Umbilical cord (tissue), 2 donors: ENCODE results near the gene KIFBP. TPM values are rescaled to one million over a fixed set of nuclear protein-coding genes. Genes with fewer than 3 reads are reported as not detected.
"Not testable (repeated sequence)": the region's sequence is repeated elsewhere in the genome, so short reads cannot be mapped to it uniquely, and the experiment has no call there.

Experiments
- DNase-seq: peaks from one replicate; pipeline ENCODE4 v3.0.0-alpha.2; 2015; ENCODE audit warnings: low spot score
- total RNA-seq: library from RNA; depleted of rRNA; stranded (reverse); fragments of >200 nt; gene quantifications from one replicate; pipeline ENCODE4 v1.2.3, GENCODE V29; 2014; ENCODE audit warnings: low replicate concordance; ENCODE audit not compliant: insufficient read depth

KIFBP gene, protein sequence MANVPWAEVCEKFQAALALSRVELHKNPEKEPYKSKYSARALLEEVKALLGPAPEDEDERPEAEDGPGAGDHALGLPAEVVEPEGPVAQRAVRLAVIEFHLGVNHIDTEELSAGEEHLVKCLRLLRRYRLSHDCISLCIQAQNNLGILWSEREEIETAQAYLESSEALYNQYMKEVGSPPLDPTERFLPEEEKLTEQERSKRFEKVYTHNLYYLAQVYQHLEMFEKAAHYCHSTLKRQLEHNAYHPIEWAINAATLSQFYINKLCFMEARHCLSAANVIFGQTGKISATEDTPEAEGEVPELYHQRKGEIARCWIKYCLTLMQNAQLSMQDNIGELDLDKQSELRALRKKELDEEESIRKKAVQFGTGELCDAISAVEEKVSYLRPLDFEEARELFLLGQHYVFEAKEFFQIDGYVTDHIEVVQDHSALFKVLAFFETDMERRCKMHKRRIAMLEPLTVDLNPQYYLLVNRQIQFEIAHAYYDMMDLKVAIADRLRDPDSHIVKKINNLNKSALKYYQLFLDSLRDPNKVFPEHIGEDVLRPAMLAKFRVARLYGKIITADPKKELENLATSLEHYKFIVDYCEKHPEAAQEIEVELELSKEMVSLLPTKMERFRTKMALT
- 23.6 TPM for total RNA-seq

DNA sequence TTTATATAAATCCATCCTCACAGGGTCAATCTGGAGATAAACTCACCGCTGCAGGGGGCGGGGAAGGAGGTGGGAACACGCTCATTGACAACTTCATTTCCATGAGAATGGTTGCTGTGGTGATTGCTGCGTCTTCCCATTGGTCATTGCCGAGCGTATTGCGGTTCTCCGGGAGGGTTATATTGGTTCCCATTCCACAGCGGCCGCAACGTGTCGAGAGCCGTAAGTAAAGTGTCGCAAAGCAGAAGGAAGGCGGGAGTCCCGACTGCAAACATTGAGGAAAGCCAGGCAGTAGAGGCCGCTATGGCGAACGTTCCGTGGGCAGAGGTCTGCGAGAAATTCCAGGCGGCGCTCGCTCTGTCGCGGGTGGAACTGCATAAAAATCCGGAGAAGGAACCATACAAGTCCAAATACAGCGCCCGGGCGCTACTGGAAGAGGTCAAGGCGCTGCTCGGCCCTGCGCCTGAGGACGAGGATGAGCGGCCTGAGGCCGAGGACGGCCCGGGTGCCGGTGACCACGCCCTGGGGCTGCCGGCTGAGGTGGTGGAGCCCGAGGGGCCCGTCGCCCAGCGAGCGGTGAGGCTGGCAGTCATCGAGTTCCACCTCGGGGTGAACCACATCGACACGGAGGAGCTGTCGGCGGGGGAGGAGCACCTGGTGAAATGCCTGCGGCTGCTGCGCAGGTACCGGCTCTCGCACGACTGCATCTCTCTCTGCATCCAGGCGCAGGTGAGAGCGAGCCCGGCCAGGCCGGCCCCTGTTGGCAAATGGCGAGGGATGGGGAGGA lies at the start of gene KIFBP:
KIFBP (plus strand) TSS at position 274 of the 787 bp plus-strand sequence; CDS start at position 304, 30 bp downstream.
- DNase-seq = peak; percentile 99

DNA sequence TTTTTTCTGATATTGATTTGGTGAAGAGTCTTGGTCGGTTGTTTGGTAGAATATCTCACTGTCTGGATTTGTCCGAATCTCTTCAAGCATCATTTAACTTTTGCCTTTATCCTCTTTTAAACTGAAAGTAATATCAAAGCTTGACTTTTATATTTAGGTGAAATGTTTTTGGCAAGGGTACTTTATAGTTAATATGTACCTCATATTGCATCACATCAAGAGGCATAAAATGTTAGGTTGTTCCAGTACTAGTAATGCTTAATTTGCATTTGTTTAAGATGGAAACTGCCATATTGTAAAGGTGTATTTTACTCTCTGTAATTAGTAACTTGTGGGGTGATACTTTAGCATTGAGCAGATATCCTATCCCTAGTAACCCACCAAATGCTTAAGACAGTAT lies 49.7 kb upstream of the KIFBP start:
- no peak for DNase-seq

DNA sequence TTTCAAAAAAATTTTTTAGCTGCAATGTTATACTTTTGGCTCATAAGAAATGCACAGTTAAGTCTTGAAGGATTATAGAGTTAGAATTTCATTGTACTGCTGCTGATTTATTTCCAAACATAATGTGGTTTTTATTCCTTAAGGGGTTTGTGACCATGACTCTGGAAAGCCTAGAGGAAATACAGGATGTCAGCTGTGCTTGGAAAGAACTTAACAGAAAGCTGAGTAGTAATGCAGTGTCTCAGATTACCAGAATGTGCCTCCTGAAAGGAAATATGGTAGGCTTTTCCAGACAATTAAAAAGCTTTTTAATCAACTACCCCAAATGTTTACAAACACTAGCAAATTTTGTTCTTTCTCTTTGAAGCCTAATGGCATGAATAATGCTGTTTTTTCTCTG lies 47.7 kb upstream of the KIFBP start:
- not testable (repeated sequence) for DNase-seq

DNA sequence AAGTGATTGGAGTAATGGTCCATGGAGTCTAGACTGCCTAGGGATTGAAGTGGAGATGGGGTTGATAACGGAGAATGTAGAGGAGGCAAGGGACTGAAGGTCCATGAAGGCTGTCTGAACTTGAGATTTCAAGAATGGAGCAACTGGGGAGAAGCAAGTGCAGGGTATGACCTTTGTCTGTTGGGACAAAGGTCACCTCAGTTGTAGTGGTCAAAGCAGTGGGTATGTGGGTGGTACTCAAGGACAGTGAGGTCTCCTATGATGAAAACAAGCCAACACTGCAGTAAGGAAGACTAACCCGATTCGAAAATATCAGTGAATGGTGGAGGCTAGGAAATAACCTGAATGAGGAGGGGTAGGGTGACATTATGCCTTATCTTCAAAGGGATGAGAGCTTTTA lies 38.0 kb upstream of the KIFBP start:
- no peak for DNase-seq

DNA sequence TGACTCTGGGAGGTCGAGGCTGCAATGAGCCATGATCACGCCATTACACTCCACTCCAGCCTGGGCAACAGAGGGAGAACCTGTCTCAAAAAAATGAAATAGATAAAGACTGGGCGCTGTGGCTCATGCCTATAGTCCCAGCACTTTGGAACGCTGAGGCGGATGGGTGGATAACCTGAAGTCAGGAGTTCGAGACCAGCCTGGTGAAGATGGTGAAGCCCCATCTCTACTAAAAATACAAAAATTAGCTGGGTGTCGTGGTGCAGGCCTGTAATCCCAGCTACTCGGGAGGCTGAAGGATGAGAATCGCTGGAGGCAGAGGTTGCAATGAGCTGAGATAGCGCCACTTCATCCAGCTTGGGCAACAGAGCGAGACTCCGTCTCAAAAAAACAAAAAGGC lies 33.7 kb upstream of the KIFBP start:
- no peak for DNase-seq

DNA sequence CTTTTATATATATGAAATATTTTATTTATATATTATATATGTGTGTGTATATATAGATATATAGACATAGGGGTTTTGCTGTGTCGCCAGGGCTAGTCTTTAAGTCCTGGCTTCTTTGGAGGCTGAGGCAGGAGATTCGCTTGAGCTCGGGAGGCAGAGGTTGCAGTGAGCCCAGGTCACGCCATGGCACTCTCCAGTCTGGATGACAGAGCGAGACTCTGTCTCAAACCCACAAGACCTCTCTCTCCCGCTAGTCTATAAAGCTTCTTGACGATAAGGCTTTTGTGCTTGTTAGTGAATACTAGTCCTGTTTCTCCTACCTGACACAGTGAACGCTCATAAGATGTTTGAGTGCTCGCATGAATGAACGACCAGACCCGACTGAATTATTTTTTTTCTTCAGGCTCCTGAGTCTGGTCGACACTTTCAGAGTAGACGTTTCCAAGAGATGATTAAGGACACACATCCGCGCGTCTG lies 33.2 kb upstream of the KIFBP start:
- no peak for DNase-seq

DNA sequence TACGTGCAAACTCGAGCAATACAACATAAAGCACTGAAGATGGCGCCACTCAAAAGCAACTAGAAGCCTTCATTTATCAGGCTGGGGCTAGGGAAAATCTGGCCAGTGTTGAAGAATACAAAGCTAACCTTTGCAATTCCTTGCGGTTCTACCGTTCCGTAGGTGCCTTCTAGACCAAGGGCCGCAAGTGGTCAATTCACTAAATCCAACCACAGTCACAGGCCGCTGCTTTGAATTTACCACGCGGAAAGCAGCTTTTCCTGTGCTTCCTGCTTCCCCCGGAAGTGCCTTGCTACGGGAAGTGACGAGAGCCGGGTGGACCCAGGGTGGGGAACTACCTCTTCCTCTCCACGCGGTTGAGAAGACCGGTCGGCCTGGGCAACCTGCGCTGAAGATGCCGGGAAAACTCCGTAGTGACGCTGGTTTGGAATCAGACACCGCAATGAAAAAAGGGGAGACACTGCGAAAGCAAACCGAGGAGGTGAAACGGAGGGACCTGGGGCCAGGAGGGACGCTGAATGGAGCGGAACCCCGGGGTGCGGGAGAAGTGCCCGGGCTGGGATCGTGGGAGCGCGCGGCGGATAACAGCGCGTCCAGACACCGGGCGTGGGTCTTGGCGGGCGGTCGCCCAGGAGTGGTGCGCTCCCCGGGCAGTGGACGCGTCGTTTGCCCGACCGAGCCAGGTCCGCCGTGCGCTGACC lies 32.6 kb upstream of the KIFBP start, which contains the start of gene DDX21:
DDX21 (plus strand) TSS at position 339 of the 701 bp plus-strand sequence; CDS start at position 395, 56 bp downstream.
- DNase-seq = peak; percentile 98

DNA sequence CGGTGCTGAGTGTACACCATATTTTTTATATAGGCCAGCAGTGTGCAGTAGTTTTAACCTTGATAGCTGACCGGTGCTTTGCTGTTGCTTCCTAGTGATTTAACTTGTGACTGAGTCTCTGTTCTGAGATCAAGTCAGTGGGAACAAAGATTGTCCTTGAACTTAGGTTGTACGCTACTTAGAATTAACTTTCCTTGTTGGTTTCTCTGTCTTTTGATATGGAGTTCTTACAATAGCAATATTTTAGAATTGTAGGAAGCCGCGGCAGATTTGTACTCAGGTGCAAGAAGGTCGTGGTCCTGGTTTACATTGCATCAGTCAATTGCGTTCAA lies 31.4 kb upstream of the KIFBP start:
- no peak for DNase-seq

DNA sequence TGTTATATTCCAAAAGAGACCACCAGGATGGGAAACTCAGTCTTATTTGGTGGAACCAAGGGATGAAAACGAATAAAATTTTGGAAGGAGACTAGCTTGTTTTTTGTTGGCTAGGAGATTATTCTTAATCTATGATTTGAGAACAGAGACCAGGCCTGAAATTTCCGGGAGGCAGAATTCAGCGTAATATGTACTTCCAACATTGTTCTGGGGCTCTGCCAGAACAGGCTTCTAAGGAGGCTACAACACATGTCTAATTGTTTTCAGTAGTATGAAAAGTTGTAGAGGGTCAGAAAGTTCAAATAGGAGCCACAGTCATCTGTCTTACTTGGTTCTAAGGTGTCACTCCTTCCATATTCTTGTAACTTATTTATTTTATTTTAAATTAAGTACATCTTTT lies 30.9 kb upstream of the KIFBP start:
- DNase-seq = no peak

DNA sequence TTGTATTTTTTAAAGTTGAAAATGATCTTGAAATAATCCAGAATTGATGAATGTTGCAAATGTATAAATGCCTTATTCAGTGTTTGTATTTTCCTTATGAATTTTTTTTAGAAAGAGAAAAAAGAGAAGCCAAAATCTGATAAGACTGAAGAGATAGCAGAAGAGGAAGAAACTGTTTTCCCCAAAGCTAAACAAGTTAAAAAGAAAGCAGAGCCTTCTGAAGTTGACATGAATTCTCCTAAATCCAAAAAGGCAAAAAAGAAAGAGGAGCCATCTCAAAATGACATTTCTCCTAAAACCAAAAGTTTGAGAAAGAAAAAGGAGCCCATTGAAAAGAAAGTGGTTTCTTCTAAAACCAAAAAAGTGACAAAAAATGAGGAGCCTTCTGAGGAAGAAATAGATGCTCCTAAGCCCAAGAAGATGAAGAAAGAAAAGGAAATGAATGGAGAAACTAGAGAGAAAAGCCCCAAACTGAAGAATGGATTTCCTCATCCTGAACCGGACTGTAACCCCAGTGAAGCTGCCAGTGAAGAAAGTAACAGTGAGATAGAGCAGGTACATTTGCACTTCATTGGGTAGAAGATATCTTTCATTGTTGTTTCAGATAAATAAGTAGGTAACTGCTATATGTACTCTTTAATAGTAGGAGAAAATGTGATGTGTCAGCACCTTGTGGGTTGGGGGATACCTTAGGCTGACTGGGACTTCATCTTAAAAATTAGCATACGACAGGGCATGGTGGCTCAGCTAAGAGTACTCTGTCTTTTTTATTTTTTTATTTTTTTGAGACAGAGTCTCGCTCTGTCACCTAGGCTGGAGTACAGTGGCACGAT lies 28.7 kb upstream of the KIFBP start:
- no peak for DNase-seq

DNA sequence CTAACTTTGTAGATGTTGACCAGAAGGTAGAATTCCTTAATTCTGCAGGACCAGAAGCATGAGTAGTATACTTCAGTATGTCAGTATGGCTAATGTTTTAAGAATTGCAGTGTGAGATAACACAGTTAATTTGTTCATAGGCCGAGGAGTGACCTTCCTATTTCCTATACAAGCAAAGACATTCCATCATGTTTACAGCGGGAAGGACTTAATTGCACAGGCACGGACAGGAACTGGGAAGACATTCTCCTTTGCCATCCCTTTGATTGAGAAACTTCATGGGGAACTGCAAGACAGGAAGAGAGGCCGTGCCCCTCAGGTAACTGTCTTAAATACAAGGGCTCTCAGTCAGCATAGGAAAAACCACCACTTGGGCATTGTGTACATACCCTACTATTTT lies 25.5 kb upstream of the KIFBP start:
- DNase-seq = no peak

DNA sequence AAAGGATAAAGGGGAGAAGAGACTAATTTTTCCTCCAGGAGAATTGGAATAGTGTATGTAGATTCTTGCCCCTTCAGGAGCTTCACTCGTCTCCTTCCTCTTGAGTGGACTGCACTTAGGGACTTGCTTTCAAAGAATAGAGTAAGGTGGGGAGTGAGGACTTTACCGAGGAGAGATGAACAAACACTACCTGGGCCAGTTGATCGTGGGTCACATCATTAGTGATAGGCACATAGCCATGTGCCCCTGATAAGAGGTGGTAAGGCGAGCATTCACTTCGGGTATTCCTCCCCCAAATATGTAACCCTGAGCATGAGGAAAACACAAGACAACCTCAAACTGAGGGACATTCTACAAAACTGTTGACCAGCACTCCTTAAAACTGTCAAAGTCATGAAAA lies 14.6 kb upstream of the KIFBP start:
- DNase-seq = no peak

DNA sequence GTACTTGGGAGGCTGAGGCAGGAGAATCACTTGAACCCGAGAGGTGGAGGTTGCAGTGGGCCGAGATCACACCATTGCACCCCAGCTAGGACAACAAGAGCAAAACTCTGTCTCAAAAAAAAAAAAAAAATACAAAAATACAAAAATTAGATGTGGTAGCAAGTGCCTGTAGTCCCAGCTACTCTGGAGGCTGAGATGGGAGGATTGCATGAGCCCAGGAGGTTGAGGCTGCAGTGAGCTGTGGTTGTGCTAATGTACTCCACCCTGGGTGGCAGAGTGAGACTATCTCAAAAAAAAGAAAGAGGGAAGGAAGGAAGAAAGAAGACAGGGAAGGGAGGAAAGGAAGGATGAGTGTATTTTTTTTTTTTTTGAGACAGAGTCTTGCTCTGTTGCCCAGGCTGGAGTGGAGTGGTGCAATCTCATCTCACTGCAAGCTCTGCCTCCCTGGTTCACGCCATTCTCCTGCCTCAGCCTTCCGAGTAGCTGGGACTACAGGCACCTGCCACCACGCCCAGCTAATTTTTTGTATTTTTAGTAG lies 12.6 kb upstream of the KIFBP start:
- not testable (repeated sequence) for DNase-seq

DNA sequence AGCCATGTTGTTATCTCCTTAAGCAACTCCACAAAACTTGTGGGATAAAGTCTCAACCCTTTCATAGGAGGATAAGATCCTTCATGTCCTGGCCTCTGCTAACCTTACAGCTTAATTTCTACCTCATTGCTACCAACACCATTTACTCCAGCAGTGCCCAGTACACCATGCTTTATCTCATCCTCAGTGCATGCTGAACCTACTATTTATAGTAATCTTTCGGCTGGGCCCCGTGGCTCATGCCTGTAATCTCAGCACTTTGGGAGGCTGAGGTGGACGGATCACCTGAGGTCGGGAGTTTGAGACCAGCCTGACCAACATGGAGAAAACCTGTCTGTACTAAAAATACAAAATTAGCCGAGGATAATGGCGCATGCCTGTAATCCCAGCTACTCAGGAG lies 8.9 kb upstream of the KIFBP start:
- not testable (repeated sequence) for DNase-seq

DNA sequence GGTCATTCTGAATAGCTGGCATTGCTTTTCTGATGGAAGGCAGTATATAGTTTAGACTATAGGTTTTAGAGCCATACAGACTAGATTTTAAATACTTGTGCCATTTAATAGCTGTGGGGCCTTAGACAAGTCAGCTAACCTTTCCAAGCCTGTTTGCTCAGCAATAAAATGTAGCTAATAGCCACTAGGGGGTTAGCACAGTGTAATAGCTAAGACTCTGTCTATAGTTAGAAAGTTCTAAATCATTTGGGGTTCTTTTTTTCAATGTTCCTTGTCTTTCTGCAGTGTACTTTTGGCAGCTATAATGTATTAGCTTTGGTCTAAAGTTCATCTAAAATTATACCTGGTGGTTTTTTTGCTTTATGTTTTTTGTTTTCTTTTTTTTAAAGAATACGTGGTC lies 7.5 kb upstream of the KIFBP start:
- no peak for DNase-seq

DNA sequence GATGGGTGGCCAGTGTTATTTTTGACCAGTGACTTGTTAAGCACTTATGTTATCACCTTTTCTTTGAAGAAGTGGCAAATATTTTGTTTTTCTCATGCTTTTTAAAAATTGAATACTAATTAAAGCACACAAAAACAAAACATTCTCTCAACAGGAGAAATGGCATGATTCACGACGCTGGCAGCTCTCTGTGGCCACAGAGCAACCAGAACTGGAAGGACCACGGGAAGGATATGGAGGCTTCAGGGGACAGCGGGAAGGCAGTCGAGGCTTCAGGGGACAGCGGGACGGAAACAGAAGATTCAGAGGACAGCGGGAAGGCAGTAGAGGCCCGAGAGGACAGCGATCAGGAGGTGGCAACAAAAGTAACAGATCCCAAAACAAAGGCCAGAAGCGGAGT lies 6.2 kb upstream of the KIFBP start:
- DNase-seq = no peak

DNA sequence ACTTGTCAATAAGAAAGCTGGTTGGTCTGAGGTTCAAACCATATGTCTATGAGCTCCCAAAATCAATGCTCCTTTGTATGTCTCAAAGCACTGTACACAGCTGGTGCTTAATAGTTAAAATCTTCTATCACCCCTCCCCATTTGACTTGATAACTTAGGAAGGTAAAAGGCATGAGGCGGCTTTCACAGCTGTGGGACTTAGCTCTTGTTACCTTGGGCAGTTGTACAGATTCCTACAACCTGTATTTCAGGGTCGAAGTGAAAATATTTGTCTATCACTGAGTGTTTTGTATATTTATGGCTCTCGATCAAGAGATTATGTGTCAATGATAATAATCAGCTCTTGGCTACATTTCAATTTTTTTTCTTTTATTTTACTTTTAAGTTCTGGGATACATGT lies 992 bp upstream of the KIFBP start:
- peak; percentile 2 for DNase-seq

DNA sequence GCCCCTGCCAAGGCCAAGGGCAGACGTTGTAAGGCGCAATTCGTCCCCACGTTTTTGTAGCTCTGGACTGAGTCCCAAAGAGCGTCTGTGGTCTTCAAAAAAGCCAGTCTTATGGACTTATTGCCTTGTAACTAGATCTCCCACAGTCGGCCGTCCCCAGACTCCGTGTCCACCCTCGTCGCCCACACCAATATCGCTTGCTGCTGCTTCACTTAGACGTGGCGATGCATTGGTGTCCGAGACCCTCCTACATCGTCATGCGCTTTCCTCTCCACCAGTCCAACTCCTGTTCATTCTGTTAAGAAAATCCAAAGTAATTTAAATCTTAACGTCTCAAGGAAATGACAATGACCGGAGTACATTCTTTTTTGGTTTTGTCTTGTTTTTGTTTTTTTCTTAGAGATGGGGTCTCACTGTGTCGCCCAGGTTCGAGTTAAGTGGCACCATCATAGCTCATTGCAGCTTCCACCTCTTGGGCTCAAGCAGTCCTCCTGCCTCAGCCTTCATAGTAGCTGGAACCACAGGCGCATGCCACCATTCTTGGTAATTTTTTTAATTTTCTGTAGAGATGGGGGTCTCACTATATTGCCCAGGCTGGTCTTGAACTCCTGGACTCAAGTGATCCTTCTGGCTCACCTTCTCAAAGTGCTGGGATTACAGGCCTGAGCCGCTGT lies 851 bp downstream of the KIFBP start:
- DNase-seq = peak; percentile 24

DNA sequence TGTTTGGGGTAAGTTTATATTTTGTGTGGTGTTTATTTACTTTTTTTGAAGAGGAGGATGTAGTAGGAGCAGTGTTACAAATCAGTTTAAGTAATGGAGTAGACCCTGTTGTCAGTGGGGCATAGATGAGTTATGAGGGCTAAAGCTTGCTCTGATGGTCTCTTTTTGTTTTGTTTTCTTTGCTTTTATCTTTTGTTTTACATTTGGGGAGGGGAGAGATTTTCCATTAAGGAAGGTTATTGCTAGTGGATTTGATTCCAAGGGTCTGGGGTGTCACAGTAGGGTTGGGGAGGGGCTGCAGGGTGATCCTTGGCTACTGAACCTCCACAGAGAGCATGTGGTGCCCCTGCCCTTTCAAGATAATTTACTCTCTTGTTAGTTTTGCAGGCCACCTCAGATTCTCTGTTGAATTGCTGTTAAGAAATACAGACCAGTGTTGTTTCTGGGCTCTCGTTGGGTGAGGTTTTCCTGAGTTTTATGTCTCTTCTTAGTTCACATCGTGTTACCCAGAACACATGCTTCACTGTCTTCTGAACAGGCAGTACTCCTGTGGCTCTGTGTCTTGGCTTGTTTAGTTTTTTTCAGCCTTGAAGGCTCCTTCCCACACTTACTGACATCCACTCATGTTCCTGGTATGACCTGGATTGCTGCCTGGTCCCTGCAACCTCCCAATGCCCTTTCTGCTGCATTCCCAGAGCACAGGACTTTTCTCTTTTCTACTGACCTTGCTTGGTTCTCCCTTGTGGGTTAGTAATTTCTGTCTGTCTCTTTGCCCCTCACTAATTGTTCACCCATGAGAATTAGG lies 4.2 kb downstream of the KIFBP start:
- peak; percentile 60 for DNase-seq
